Inflammatory macrophage treated with lipopolysaccharide for 4 hours (primary cell): ENCODE data around the gene SEC24D.
A peak's percentile ranks its signal among the peaks of the same experiment; 100 is the strongest.

Source experiments
- DNase-seq: peaks from one replicate; pipeline ENCODE4 v3.0.0-alpha.2; 2020

SEC24D gene

GRCh38 chr4:118839221-118839927 is 3.4 kb upstream of the SEC24D start:
- no peak for DNase-seq

- DNase-seq = no peak
These were observed 1.2 kb upstream of the SEC24D start for GRCh38 chr4:118837121-118837507.

- DNase-seq = peak; percentile 53
These were observed 585 bp upstream of the SEC24D start for GRCh38 chr4:118836301-118837120.

GRCh38 chr4:118834960-118835569 is 861 bp downstream of the SEC24D start:
- DNase-seq = peak; percentile 94

DNA sequence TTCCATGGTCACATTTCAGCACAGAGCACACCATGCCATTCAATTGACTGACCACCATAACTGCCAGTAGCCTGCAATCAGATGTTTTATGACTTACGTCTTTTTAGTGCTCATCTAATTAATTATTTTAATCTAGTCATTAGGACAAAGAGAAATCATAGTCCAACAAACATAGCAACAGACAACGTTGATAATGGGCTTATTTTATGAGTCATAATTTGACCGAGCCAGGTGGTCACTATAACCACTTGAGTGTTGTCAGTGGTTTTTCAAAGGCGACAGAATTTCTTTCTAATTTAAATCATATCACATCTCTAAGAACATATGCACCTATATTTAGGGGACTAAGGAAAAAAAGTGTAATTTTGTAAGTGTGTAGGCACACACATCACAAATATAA is 1.9 kb downstream of the SEC24D start:
- no peak for DNase-seq

GRCh38 chr4:118833192-118833820 is 2.6 kb downstream of the SEC24D start:
- no peak for DNase-seq

DNA sequence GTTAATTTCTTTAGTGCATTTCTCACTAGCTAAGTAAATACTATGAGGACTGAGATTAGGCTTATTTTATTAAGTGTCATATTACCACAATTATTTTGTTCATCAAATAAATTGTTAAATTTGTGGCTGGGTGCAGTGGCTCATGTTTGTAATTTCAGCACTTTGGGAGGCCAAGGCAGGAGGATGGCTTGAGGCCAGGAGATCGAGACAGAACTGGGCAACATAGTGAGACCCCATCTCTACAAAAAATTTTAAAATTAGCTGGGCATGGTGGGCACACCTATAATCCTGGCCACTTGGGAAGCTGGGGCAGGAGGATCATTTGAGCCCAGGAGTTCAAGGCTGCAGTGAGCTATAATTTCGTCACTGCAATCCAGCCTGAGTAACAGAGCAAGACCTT is 6.8 kb downstream of the SEC24D start:
- no peak for DNase-seq

DNA sequence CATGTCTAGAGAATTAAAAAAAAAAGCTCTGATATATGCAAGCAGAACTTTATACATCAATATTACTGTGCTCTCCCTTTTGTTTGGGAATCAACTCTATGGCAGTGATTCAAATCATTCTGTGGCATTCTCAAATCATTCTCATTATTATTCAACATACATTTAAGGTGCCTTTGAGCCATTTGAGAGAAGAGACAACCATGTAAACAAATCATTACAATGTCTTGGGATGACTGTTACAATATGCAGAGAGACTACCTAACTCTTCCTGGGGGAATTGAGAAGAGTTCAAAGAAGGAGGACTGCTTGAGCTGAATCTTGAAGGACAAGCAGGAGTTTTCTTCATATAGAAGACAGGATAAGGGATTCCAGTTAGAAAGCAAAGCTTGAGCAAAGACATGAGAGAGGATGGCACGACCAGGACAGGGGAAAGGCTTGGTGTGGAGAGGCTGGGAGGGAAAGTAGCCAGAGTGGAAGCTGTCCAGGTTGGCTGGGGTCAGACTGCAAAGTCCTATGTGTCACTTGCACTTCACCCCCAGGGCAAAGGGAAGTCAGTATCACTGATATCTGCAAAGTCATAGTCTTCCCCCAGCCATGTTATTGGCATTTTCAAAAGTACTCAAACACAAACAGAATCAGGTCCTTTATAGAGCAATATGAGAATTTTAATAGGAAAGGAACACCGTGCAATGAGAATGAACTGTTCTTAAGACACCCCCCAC is 9.0 kb downstream of the SEC24D start:
- DNase-seq = no peak

DNA sequence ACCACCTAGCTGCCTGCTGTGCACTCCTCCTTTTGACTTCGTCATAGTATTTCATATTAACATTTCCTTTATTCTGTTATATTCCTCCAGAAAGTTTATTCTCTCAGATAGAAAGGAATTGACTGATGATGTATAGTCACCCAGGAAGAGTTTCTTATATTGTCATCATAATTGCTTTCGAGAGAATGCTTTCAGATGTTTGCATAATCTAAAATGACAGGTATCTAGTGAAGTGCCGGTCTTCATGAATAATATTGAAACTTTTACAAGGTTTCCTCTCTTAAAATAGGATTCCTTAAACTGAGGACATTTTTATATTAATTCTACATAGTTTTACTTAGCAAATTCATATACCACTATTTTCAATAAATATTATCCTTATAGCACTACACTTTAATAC is 10.1 kb downstream of the SEC24D start:
- DNase-seq = no peak

- no peak for DNase-seq
These were observed 11.8 kb downstream of the SEC24D start for GRCh38 chr4:118824141-118824540.

DNA sequence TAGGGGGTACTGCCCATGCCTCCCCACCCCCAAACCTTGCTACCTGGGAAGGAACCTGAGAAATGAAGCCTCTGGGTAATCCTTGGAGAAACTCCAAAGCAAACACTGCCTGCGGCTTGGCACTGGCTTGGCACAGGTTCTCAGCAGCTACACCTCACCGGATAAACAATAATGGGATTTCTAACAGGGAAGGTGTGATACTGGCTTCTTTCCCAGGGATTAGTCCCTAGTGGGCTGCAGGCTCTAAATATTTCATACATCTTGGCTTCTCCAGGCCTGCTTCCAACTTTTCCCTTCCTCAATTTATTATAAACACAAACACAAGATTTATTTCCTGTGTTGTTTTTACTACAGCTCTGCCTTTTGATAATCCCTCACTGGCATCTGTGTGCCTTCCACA is 12.5 kb downstream of the SEC24D start:
- DNase-seq = no peak

- no peak for DNase-seq
These were observed 14.2 kb downstream of the SEC24D start for GRCh38 chr4:118821590-118822293.

DNA sequence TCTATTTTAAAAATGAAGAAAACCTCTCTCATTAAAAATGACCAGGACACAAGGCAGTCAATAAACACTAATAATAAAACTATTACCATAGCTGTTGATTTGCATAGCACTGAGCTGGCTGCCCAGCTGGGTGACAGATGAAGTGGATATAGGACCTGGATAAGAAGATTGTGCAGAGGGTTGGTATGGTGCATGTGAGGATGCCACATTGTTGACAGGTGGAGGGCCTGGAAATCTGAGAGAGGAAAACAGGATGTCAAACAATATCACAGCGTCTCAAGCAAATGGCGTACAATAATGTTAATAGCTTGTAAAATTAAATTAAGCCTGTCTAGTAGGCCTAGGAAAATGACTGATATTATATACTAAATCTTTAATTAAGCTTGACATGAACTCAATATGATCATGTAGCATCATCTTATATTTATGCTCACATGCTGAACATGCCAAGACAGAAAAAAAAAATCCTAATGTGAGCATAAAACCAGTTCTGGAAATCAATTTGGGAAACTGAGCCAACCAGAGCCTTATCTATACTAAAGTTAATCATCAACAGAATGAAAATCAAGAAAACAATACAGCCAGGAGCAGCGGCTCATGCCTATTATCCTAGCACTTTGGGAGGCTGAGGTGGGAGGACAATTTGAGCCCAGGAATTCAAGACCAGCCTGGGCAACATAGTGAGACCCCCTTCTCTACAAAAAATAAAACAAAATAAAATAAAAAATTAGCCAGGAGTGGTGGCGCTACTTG is 18.6 kb downstream of the SEC24D start:
- no peak for DNase-seq

DNA sequence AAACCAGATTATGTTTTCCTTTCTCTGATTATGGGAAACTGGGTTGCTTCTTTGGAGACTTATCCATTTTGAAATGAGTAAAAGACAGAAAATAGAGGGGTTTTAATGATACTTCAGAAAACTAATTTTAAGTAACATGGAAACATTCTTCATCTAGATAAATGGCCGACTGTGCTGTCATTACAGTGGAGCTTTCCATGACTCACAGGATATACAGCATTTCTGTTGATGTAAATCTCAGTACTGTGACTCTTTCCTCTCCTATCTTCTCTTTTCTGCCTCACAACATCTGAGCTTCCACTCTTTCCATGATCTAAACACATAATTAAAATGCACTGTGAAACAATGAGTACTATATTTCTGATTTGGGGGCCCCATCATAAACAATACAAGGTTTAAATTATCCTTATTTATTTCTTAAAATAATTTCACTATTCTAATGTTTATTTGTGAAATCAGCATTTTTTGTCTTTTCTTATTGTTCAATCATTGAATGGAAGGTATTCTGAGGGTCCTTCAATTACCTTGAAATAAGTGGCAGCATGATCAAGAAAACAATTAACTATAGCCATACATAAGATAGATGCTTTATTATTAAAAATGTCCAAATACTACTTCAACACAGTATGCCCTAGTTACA is 19.3 kb downstream of the SEC24D start:
- DNase-seq = no peak

DNA sequence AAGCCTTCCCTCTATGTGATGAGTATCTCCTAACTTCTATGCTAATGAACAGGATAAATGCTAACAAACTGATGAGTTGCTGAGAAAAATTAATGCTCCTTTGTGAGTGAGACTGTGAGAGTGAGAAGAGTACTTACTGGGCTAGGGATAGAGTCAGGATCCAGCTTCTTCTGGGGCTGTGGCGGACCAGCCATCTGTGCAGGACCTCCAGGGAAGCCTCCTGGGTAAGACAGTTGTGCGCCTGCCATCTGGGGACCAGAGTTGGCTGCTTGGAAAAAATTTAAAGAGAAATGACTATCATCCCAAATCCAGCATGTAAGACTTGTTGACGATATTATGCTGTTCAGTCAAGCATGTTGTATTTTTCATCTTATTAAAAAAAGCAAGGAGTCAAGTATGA is 21.0 kb downstream of the SEC24D start:
- DNase-seq = no peak

DNA sequence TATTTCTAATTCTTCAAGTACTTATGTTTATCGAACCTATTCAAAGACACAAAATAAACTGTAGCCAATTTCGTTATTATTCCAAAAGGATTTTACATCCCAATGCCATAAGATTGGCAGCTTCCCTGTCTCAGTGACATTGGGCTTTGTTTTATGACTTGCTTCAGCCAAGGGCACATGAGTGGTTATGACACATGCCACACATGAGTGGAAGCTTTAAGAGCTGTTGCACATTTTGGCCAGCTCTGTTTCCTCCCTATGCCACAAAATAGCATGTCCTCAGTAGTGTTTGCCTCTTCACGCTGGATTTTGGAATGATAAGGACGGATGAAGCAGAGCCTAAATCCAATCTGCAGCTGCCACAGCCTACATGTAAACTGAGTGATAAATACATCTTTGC is 21.9 kb downstream of the SEC24D start:
- no peak for DNase-seq

DNA sequence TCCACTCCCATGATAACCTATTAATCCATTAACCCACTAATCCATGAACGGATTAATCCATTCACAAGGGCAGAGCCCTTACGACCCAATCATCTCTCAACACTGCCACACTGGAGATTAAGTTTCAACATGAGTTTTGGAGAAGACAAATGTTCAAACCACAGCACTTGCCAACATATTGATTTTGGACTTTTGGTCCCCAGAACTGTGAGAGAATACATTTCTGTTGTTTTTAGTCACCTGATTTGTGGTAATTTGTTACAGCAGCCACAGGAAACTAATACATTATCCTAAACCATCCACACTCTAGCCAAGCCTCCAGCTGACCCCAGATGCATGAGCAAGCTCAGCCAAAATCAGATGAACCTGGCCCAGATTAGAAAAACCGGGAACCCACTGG is 22.4 kb downstream of the SEC24D start:
- no peak for DNase-seq

DNA sequence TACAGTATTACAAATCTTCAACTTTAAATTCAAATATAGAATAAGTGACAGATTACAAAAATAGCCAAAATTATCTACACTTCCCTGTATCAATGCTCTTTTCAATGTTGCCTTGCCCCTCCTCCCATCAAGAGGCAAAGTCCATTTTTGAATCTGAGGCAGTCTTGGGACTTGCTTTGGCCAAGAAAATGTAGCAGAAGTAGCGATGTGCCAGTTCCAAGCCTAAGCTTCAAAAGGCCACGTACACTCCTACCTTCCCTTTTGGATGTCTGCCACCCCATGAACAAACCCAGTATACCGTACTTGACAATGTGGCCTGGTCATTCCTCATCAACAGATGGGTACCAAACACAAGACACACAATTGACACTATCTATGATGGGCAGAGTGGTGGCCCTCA is 24.1 kb downstream of the SEC24D start:
- no peak for DNase-seq

DNA sequence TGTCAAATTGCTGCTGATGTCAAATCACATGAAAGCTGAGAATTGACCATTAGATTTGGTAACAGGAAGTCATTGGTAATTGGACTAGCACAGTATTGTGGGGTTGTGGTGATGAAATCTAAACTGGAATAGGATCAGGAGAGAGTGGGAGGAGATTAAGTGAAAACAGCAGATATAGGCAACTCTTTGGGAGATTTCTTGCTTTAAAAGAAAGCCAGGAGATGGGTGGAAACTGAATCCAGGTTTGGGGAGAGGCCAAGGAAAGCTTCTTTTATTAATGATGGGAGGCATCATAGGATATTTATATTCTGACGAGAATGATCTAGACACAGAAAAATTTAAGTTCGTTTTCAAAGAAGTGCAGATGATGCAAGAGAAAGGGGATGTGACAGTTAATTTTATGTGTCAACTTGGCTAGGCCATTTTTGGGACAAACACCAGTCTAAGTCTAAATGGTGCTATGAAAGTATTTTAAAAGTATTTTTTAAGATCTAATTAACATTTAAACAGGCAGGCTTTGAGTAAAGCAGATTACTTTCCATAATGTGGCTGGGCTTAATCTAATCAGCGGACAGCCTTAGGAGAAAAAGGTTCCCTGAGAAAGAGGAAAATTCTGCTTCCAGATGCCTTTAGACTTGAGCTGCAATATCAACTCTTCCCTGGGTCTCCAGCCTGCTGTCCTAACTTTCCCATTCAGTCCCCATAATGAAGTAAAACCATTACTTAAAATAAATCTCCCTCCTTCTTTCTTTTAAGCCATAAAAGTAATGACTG is 24.7 kb downstream of the SEC24D start:
- peak; percentile 91 for DNase-seq

DNA sequence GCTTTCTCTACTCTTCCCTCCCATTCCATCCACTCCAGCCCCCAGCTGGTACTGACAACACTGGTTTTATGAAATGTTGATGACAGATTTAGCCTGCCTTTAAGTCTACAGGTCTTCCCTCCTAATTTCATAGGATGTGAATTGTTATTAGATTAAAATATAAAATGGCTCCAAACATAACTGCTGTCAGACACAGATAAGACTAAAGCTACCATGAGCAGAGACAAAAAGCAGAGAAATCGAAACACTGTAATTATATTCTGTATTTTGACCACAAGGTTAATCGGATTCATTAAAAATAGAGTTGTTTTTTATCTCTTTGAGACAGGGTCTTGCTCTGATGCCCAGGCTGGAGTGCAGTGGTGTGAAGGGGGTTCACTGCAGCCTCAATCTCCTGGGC is 28.3 kb downstream of the SEC24D start:
- no peak for DNase-seq
